ENCODE results near the gene RAPSN. TPM values are rescaled to one million over a fixed set of nuclear protein-coding genes. Genes with fewer than 3 reads are reported as not detected.

RAPSN gene
- total RNA-seq, 6 experiments from 2014 or later, result 0.15 to 0.49 (median 0.25) TPM; not detected in 3

GRCh38 chr11:47449541-47449940 is 605 bp upstream of the RAPSN start:
- H3K27me3 ChIP-seq, result no peaks in the 10 kb centered on the region
- H3K4me3 ChIP-seq, result no peak overlapping the region
- intact Hi-C loops (cut with DNase I), result no loop called here
- peak overlapping the region in 2 of 3 donors; percentile 19 to 51 for H3K27ac ChIP-seq
- H3K9me3 ChIP-seq, result no peaks in the 10 kb centered on the region
- no peaks in the 10 kb centered on the region for H3K36me3 ChIP-seq
- peaks cover 0 to 12% (median 3%) of the 10 kb centered on the region in 4 donors for H3K4me1 ChIP-seq
- DNase-seq (peak; percentile 33 to 83 (median 83)), ATAC-seq (peak; percentile 50 to 81 (median 56))
- WGBS (ENCODE audit: insufficient coverage, low coverage, low lambda C conversion rate, missing lambda C conversion rate), result 13% methylated on average over 3 of the region's 8 CpGs
- TF ChIP-seq, protein P1, sequence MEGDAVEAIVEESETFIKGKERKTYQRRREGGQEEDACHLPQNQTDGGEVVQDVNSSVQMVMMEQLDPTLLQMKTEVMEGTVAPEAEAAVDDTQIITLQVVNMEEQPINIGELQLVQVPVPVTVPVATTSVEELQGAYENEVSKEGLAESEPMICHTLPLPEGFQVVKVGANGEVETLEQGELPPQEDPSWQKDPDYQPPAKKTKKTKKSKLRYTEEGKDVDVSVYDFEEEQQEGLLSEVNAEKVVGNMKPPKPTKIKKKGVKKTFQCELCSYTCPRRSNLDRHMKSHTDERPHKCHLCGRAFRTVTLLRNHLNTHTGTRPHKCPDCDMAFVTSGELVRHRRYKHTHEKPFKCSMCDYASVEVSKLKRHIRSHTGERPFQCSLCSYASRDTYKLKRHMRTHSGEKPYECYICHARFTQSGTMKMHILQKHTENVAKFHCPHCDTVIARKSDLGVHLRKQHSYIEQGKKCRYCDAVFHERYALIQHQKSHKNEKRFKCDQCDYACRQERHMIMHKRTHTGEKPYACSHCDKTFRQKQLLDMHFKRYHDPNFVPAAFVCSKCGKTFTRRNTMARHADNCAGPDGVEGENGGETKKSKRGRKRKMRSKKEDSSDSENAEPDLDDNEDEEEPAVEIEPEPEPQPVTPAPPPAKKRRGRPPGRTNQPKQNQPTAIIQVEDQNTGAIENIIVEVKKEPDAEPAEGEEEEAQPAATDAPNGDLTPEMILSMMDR (IDR thresholded peaks at IDR 0.05), result no peak
- no peak for TF ChIP-seq POLR2A (IDR thresholded peaks at IDR 0.05)

DNA sequence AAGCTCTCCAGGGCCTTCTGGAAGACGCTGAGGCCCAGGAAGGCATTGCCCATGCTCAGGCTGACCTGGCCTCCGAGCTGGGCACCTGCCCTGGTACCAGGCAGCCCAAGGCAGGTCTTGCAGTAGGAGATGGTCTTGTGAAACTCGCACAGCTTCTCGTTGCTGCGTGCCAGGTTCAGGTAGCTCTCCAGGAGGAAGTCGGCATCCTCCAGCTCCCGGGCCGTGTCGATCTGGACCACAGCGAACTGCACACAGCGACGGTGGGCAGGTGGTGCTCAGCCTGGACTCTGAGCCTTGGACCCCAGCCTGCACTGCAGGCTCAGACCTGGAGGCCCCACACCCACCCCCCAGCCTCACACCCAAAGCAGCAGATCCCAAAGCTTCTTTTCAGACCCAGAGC is 1.0 kb downstream of the RAPSN start:
- ATAC-seq (peak in 1 of 4 donors; percentile 8), DNase-seq (no peak)
- Histone ChIP-seq H3K36me3 (no peaks in the 10 kb centered on the region), H3K4me1 (peaks cover 0 to 18% (median 3%) of the 10 kb centered on the region in 4 donors), H3K27me3 (no peaks in the 10 kb centered on the region), H3K27ac (no peak overlapping the region), H3K4me3 (no peak overlapping the region), H3K9me3 (no peaks in the 10 kb centered on the region)
- WGBS (ENCODE audit: insufficient coverage, low coverage, low lambda C conversion rate, missing lambda C conversion rate), result no CpG with 5 or more reads among the region's 12 CpGs
- intact Hi-C loops (cut with DNase I), result no loop called here
- TF ChIP-seq, protein P1 (IDR thresholded peaks at IDR 0.05), result no peak
- TF ChIP-seq POLR2A (IDR thresholded peaks at IDR 0.05), result no peak

GRCh38 chr11:47446833-47447232 is 2.1 kb downstream of the RAPSN start:
- Histone ChIP-seq H3K27me3 (no peaks in the 10 kb centered on the region), H3K27ac (no peak overlapping the region), H3K4me1 (peaks cover 0 to 18% (median 3%) of the 10 kb centered on the region in 4 donors), H3K4me3 (no peak overlapping the region), H3K36me3 (no peaks in the 10 kb centered on the region), H3K9me3 (no peaks in the 10 kb centered on the region)
- ATAC-seq, result no peak
- TF ChIP-seq POLR2A (IDR thresholded peaks at IDR 0.05), result no peak
- DNase-seq, result no peak
- WGBS (ENCODE audit: insufficient coverage, low coverage, low lambda C conversion rate, missing lambda C conversion rate), result 93% methylated on average over 3 of the region's 9 CpGs
- intact Hi-C loops (cut with DNase I), result no loop called here

- TF ChIP-seq, protein P1 (IDR thresholded peaks at IDR 0.05), result no peak
- TF ChIP-seq POLR2A (IDR thresholded peaks at IDR 0.05), result no peak
- DNase-seq (no peak), ATAC-seq (no peak)
- Histone ChIP-seq H3K4me3 (no peak overlapping the region), H3K9me3 (no peaks in the 10 kb centered on the region), H3K27ac (no peak overlapping the region), H3K27me3 (no peaks in the 10 kb centered on the region), H3K4me1 (peaks cover 0 to 18% (median 3%) of the 10 kb centered on the region in 4 donors), H3K36me3 (no peaks in the 10 kb centered on the region)
- intact Hi-C loops (cut with DNase I), result no loop called here
- WGBS (ENCODE audit: insufficient coverage, low coverage, low lambda C conversion rate, missing lambda C conversion rate), result 100% methylated on average over 3 of the region's 4 CpGs
These were observed 3.1 kb downstream of the RAPSN start for GRCh38 chr11:47445840-47446239.

DNA sequence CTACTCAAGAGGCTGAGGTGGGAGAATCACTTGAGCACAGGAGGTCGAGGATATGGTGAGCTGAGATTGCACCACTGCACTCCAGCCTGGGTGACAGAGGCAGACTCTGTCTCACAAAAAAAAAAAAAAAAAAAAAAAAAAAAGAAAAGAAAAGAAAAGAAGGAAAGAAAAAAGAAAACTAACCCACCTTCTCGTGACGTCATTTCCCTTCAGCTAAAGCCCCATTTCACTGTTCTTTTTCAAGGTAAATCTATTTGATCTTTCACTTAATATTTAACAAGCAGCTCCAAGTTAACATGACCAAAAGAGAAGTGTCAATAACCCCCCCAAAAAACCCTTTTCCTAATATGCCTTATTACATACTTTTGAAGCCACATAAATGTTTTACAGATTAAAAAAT is 5.1 kb downstream of the RAPSN start:
- intact Hi-C loops (cut with DNase I), result no loop called here
- H3K4me1 ChIP-seq, result peaks cover 0 to 6% (median 0%) of the 10 kb centered on the region in 4 donors
- WGBS (ENCODE audit: insufficient coverage, low coverage, low lambda C conversion rate, missing lambda C conversion rate), result 52% methylated on average over 3 of the region's 3 CpGs

More for the DNA sequence above, 5.1 kb downstream of the RAPSN start:
- TF ChIP-seq, protein P1 (IDR thresholded peaks at IDR 0.05), result no peak
- TF ChIP-seq POLR2A (IDR thresholded peaks at IDR 0.05), result no peak
- Histone ChIP-seq H3K36me3 (no peaks in the 10 kb centered on the region), H3K4me3 (no peak overlapping the region), H3K27me3 (no peaks in the 10 kb centered on the region), H3K9me3 (no peaks in the 10 kb centered on the region), H3K27ac (peak overlapping the region in 1 of 3 donors; percentile 4)
- ATAC-seq (no peak), DNase-seq (no peak)

Data from right lobe of liver (tissue), 6 donors.